Measurements from ENCODE around the gene BIRC7.

BIRC7 gene

DNA sequence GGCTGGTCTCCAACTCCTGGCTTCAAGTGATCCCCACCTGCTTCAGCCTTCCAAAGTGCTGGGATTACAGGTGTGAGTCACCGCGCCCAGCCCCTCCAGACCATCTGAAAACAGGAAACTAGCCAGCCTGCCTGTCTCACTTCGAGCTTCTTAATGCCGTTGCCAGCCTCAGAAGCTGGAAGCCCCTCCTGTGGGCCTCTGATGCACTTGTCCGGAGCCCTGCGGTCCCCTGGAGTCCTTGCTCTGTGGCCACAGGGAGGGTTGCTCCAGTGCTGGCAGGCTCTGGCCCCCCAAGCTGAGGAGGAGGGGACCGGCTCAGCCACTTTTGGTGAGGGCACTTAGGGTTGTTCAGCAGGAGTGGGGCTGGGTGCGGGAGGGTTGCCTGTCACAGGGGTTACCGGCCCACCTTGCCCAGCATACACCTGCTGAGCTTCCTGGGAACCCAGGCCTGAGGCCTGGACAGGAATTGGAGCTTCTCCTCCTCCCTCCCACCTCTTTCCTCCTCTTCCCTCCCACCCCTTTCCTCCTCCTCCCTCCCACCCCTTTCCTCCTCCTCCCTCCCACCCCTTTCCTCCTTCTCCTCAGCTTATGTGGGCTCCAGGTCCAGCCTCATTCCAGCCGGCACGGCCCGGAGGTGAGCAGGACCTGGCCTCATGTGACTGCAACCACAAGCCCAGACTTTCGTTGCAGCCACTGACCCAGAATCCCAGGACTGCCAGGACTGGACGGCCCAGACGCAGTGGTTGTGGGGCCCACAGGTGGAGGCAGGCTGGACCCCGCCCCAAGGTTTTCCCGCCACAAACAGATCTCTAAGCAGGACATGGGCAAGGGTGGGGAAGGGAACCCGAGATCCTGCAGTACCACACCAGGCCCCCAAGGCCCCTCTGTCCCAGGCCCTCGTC, 9.4 kb upstream of the BIRC7 start:
- no peak for DNase-seq

DNA sequence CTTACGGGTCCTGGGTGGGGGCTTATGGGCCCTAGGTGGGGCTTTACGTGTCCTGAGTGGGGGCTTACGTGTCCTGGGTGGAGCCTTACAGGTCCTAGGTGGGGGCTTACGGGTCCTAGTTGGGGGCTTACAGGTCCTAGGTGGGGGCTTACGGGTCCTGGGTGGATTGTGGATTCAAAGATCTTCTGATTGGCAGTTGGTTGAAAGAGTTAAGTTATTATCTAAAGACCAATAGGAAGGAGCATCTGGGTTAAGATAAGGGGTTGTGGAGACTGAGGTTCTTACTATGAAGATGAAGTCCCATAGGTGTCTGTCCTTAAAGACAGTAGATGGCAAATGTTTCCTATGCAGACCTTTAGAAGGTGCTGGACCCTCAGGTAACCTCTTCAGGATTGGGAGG, 8.4 kb upstream of the BIRC7 start:
- DNase-seq = no peak

DNA sequence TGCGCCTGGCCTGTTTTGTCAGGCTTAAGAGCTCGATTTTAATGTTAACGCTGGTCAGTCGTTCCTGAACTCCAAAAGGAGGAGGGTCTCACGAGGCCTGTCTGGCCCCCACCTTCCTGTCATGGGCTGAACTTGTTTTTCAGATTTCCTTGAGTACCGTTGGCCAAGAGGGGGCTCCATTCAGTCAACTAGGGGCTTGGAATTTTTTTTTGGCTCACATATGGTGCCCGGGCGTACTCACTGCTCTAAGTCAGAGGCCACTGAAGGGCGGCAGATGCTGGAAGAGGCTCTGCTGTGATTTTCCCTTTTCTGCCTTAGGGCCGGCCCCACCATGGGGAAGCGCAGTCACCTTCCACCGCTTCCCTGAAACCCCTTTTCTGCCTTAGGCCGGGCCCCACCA, 6.9 kb upstream of the BIRC7 start:
- DNase-seq = no peak

DNA sequence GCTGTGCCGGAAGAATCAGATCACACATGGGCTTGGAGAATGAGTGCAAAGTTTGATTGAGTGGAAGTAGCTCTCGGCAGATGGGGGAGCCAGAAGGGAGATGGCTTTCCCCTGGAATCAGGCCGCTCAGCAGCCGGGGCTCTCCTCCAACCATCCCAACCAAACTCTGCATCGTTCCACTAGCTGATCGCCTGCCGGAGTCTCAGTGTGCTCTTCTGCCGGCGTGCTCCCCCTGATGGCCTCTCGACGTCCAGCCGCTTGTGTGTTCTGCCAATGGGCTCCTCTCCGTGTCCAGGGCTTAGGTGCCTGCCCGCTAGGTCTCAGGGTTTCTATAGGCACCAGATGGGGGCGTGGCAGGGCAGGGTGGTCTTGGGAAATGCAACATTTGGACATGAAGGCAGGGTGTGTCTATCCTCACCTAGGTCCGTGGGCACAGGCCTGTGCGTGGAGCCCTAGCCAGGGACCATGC, 4.9 kb upstream of the BIRC7 start:
- DNase-seq = no peak

- no peak for DNase-seq
Measured at GRCh38 chr20:63232235-63233060, 3.3 kb upstream of the BIRC7 start.

GRCh38 chr20:63233061-63233344, 2.7 kb upstream of the BIRC7 start:
- DNase-seq = no peak

DNA sequence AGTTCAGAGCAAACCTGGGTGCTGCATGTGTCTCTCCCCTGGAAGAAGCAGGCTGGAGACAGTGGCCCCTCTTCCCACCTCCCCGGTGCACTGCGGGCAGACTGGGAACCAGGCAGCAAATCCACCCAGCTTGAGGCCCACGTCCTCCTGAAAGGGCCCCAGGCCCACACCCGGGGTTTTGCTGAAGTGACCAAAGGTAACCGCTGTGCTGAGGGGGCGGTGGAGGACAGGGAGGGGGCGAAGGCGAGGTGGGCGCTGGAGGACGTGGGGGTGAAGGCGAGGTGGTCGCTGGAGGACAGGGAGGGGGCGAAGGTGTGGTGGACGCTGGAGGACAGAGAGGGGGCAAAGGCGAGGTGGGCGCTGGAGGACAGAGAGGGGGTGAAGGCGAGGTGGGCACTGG, 1.8 kb upstream of the BIRC7 start:
- no peak for DNase-seq

GRCh38 chr20:63234693-63235398, 859 bp upstream of the BIRC7 start:
- no peak for DNase-seq

GRCh38 chr20:63236116-63236837, 572 bp downstream of the BIRC7 start:
- no peak for DNase-seq

DNA sequence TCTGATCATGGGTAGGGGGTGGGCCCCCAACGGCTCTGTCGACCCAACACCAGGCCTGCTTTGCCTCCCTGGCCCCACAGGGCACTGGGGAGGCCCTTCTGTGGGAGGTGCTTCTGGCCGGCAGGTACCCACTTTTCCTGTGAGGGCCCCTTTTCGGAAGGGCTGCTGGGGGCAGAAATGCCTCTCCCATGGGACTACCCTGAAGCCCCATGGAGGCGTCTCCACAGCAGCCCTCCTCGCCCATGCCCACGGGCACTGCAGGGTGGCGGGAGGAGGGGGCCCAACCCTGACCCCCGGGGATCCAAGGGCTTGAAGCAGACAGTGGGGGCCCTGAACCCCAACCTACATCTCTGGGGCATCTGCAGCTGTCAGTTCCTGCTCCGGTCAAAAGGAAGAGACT, 2.3 kb downstream of the BIRC7 start:
- DNase-seq = no peak

DNA sequence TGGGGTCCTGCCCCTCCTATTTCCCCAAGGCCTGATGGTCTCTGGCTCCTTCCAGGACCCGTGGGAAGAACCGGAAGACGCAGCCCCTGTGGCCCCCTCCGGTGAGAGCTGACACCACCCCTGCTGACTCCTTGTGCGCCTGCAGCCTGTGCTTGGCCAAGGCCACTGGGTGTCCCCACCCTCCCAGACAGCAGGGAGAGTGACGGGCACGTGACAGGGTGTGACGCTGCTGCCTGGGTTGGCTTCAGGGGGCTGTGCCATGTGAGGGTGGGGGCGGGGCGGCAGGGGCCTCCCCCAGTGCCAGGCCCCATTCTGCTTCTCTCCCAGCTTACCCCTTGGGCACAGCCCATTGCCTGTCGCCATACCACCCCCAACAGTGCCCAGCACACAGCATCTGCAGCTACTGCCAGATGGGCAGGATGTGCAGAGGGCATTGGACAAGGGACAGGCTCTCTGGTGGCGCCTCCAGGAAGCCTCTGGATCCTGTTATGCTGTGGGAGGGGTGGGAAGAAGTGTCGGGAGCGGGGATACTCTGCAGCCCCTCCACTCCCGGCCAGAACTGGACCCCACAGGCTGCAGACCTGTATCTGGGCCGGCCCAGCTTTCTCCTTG, 2.9 kb downstream of the BIRC7 start:
- DNase-seq = no peak

DNA sequence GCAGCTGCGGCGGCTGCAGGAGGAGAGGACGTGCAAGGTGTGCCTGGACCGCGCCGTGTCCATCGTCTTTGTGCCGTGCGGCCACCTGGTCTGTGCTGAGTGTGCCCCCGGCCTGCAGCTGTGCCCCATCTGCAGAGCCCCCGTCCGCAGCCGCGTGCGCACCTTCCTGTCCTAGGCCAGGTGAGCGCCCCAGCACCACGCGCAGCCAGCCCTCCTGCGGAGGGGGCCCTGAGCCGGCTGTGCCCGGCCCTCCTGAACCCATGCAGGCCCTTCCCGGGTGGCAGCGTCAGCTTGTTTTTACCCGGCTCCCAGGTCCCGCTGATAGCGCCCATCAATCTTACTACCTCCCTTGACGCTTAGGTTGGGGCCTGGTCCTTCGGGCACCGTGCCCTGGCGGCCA, 3.7 kb downstream of the BIRC7 start:
- no peak for DNase-seq

DNA sequence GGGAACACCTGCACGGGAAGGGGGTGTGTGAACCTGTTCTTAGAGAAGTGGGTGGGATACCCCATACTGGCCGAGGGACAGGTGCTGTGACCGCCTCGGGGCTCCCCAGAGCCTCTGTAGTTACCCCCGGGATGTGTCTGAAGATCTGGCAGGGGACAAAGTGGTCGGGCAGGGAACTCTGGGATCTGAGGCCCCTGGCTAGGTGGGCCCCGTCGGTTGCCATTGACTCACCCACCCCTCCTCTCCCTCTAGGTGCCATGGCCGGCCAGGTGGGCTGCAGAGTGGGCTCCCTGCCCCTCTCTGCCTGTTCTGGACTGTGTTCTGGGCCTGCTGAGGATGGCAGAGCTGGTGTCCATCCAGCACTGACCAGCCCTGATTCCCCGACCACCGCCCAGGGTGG, 4.3 kb downstream of the BIRC7 start:
- no peak for DNase-seq

DNA sequence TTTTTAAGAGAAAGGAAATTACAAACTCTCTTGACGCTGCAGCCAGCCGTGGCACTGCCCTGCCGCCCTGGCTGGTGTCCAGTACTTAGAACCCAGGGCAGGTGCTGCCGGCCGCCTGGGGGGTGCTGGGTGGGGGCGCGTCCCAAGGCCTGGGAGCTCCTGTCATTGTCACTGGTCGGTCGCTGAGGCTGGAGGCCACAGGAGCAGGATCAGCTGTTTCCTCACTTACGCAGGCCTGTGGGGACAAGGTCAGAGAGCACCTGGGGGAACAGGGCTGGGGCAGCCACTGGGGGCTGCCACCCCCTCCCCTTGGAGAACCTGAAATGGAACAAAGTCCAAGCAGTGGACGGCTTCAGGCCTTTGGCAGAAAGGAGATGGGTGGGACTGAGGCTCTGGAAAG, 5.6 kb downstream of the BIRC7 start:
- DNase-seq = no peak

- DNase-seq = no peak
Measured at GRCh38 chr20:63242736-63243135, 7.0 kb downstream of the BIRC7 start.

- no peak for DNase-seq
Measured at GRCh38 chr20:63243604-63244247, 8.0 kb downstream of the BIRC7 start.

- DNase-seq = no peak
Measured at GRCh38 chr20:63244468-63244867, 8.8 kb downstream of the BIRC7 start.

DNA sequence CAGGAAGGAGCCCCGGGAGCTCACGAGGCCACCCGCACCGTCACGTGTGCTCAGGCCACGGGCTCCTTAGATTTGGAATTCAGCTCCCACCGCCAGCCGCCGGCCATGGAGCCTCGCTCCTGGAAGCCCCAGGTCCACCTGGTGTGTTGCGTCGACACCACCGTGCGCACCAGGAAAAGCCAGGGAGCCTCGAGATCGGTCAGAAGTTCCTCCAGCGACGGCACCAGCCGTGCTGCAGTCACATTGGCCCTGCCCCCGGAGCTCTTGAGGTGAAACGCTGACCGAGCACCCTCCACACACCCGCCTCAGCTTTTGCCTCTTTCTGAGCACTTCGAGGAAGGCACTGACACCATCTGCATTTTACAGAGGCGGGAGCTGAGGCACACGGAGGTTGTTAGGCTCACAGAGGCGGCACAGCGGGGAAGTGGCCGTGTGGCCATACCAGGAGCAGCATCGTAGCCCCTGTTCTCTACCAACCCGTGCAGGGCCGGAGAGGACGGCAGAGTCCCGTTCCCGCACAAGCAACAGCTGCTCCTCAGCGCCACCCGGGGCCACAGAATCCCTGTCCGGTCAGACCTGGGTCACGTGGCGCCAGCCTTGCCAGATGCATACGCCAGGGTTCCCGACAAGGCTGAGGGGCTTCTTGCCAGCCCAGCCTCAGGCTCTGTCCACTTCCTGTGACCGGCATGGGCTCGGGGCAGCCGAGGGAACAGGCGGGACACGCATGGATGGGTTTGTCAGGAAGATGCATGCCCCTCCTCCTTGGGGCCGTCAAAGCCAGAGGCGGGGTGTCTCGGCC, 11.0 kb downstream of the BIRC7 start:
- DNase-seq = no peak

- no peak for DNase-seq
Measured at GRCh38 chr20:63247671-63248228, 12.0 kb downstream of the BIRC7 start.

DNA sequence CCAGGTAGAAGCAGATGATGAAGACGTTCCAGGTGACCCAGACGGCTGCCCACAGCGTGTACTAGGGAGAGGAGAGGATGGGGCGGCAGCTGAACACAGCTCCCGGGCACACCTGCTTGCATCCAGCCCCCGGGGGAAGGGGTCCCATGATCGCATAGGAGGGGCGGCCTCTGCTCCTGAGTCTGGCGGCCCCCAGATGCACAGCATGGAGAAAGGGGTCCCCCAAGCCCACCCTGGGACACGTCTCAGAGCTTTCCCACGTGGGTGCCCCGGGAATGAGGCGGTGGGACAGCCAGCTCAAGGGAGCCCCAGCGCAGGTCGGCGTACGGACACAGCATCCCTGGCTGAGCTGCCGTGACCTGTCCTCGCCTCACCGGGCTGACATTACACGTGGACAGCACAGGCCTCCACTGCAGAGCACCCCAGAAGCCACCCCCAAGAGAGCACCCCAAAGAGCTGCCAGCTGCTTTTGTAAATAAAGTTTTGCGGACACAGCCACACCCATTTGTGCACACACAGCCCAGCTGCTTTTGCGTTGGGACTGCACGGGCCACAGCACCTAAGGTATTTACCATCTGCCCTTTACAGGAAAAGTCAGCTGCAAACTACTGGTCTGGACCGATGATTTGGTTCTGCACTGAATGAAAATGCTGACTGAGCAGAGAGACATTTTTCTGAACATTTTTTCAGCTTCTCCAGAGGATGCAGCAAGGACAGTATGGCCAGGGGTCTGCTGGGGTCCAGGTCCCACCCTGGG, 13.3 kb downstream of the BIRC7 start:
- DNase-seq = no peak
